A673 (cell line): ENCODE results near the gene PGAM2. TPM values are rescaled to one million over a fixed set of nuclear protein-coding genes. Genes with fewer than 3 reads are reported as not detected.

ENCODE experiments used
- BruUV-seq: library from RNA; stranded (reverse); fragments of 400-500 nt; replicated peaks from 2 replicates; lab custom pipeline; 2021; lab: Mats Ljungman, UMichigan
- CTCF ChIA-PET: fragments of 300-600 bp; sonication (Branson Sonifier 250); formaldehyde crosslinking; loops from one replicate; lab custom pipeline; 2022; ENCODE audit warnings: antibody characterized with exemption; lab: Charles Lee
- POLR2A ChIA-PET: fragments of 300-600 bp; sonication (Branson Sonifier 250); formaldehyde crosslinking; loops from one replicate; lab custom pipeline; 2022; ENCODE audit warnings: antibody characterized with exemption; ENCODE audit not compliant: low non-redundant PET; lab: Charles Lee
- DNase-seq: peaks from one replicate; pipeline ENCODE4 v3.0.0-alpha.2; 2015; ENCODE audit warnings: low spot score
- H3K27ac ChIP-seq: fragments of 200-600 bp; sonication (generic); 2 replicates; pipeline ENCODE4 v1.5.1; 2016; ENCODE audit warnings: mixed run types, low read depth, mild to moderate bottlenecking, mixed read lengths, antibody characterized with exemption, low read length; ENCODE audit not compliant: poor library complexity, severe bottlenecking
- H3K27me3 ChIP-seq: fragments of 200-600 bp; sonication (generic); replicated peaks from 2 replicates; pipeline ENCODE4 v1.6.1; 2017; ENCODE audit warnings: mixed run types, low read depth, mild to moderate bottlenecking, mixed read lengths, antibody characterized with exemption, low read length; ENCODE audit not compliant: insufficient read depth, poor library complexity
- H3K36me3 ChIP-seq: fragments of 200-600 bp; sonication (generic); 2 replicates; pipeline ENCODE4 v1.6.1; 2016; ENCODE audit warnings: mixed run types, mild to moderate bottlenecking, mixed read lengths, antibody characterized with exemption, low read length; ENCODE audit not compliant: insufficient read depth, poor library complexity, severe bottlenecking
- H3K4me1 ChIP-seq: fragments of 200-600 bp; sonication (generic); 2 replicates; pipeline ENCODE4 v1.6.1; 2017; ENCODE audit warnings: mixed run types, mild to moderate bottlenecking, mixed read lengths, antibody characterized with exemption, low read length; ENCODE audit not compliant: insufficient read depth, poor library complexity, severe bottlenecking
- H3K4me3 ChIP-seq: fragments of 200-600 bp; sonication (generic); 2 replicates; pipeline ENCODE4 v1.5.1; 2016; ENCODE audit warnings: low read depth, mixed run types, mild to moderate bottlenecking, mixed read lengths, low read length; ENCODE audit not compliant: poor library complexity, severe bottlenecking
- H3K9me3 ChIP-seq: fragments of 200-600 bp; sonication (generic); 2 replicates; pipeline ENCODE4 v1.6.1; 2016; ENCODE audit warnings: mixed run types, low read depth, mild to moderate bottlenecking, mixed read lengths, antibody characterized with exemption, low read length; ENCODE audit not compliant: poor library complexity, severe bottlenecking
- EZH2 ChIP-seq: fragments of 200-600 bp; sonication (generic); IDR thresholded peaks from 2 replicates; pipeline ENCODE4 v1.6.1; 2017; ENCODE audit warnings: borderline replicate concordance, low read depth, mild to moderate bottlenecking, mixed read lengths, antibody characterized with exemption, low read length; ENCODE audit not compliant: poor library complexity, severe bottlenecking
- intact Hi-C: fragments of 100-400 bp; cut with micrococcal nuclease; formaldehyde crosslinking; loops from one replicate; pipeline ENCODE4 v1.10.0; 2022; ENCODE audit not compliant: unreplicated experiment
- total RNA-seq: library from RNA; stranded (reverse); gene quantifications from 2 replicates; pipeline ENCODE4 v1.2.3, GENCODE V29; 2021
- TF ChIP-seq, protein P1 (sequence below): fragments of 300-800, 200-600 bp; sonication (generic); conservative IDR thresholded peaks from 2 replicates; pipeline ENCODE4 v1.5.1; 2017; ENCODE audit warnings: low read depth, mild to moderate bottlenecking, antibody characterized with exemption, low read length, moderate library complexity, mixed read lengths

Gene PGAM2
- total RNA-seq, 1 experiment from 2014 or later: not detected

DNA sequence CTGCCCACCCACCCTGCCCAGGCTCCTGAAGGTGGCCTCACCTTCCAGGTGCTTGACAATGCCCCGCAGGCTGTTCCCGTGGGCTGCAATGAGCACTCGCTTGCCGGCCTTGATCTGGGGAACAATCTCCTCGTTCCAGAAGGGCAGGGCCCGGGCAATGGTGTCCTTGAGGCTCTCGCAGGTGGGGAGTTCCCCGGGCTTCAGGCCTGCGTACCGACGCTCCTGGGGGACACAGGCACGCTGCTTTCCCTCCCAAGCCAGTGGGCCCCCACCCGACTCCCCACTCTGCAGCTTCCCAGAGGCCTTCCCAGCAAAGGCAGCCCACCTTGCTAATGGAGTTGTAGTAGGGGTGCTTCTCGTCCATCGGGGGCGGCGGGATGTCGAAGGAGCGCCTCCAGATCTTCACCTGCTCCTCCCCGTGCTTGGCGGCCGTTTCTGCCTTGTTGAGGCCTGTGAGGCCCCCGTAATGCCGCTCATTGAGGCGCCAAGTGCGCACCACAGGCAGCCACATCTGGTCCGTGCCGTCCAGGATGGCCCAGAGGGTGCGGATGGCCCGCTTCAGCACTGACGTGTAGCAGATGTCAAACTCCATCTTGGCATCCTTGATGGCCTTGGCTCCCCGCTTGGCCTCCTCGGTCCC is 456 bp downstream of the PGAM2 start:
- H3K9me3 ChIP-seq: no peaks in the 10 kb centered on the region
- no peak for TF ChIP-seq EZH2
- TF ChIP-seq, protein P1, sequence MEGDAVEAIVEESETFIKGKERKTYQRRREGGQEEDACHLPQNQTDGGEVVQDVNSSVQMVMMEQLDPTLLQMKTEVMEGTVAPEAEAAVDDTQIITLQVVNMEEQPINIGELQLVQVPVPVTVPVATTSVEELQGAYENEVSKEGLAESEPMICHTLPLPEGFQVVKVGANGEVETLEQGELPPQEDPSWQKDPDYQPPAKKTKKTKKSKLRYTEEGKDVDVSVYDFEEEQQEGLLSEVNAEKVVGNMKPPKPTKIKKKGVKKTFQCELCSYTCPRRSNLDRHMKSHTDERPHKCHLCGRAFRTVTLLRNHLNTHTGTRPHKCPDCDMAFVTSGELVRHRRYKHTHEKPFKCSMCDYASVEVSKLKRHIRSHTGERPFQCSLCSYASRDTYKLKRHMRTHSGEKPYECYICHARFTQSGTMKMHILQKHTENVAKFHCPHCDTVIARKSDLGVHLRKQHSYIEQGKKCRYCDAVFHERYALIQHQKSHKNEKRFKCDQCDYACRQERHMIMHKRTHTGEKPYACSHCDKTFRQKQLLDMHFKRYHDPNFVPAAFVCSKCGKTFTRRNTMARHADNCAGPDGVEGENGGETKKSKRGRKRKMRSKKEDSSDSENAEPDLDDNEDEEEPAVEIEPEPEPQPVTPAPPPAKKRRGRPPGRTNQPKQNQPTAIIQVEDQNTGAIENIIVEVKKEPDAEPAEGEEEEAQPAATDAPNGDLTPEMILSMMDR: no peak
- ChIA-PET CTCF (no interaction called here), POLR2A (no interaction called here)
- no peaks in the 10 kb centered on the region for H3K27me3 ChIP-seq
- H3K4me3 ChIP-seq: no peak overlapping the region
- H3K36me3 ChIP-seq: peaks cover 9% of the 10 kb centered on the region
- BruUV-seq: no TSS peak
- H3K27ac ChIP-seq: no peak overlapping the region
- DNase-seq: no peak
- peaks cover 3% of the 10 kb centered on the region for H3K4me1 ChIP-seq
- intact Hi-C loops: no loop called here

DNA sequence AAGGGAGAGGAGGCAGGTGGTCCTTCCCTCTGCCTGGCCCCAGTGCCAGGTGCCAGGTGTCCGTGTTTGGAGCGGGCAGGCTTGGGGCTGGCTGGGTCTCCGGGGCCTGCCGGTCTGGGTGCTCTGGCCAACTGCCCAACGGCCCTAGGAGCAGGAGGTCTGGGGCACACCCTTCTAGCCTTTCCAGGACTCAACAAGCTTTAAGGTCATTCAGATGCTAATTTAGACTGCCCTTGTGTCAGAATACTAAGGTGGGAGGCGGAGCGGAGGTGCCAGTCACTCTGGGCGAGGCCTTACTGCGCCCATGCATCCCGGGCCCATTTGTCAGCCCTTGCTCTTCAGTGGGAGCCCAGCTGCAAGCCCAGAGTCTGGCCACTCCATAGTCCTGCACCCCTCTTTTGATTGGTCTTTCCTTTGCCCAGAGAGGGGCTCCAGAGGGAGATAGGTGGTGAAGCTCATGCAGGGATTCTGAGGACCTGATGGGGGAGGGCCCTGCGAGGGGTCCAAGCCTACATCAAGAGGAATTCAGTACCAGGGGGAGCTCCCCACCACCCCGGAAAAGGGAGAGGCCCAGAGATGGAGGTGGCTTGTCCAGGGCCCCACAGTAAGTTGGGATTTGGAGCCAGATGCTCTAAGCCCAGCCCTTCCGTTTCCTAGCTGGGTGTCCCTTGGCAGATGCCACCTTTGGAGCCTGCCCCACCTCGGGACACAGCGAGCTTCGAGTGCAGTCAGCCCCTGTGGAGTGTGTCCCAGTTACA is 1.3 kb downstream of the PGAM2 start:
- Histone ChIP-seq H3K4me1 (peaks cover 3% of the 10 kb centered on the region), H3K36me3 (peaks cover 16% of the 10 kb centered on the region), H3K27me3 (no peaks in the 10 kb centered on the region), H3K9me3 (no peaks in the 10 kb centered on the region), H3K27ac (no peak overlapping the region), H3K4me3 (no peak overlapping the region)
- TF ChIP-seq EZH2: no peak
- TF ChIP-seq, protein P1: no peak
- no peak for DNase-seq
- BruUV-seq: no TSS peak
- intact Hi-C loops: no loop called here
- CTCF ChIA-PET: no interaction called here
- POLR2A ChIA-PET: interaction anchor here (0.5 kb wide), 1 partner anchor 157 kb away, joined by 9 read pairs; no protein-coding TSS in a partner anchor

DNA sequence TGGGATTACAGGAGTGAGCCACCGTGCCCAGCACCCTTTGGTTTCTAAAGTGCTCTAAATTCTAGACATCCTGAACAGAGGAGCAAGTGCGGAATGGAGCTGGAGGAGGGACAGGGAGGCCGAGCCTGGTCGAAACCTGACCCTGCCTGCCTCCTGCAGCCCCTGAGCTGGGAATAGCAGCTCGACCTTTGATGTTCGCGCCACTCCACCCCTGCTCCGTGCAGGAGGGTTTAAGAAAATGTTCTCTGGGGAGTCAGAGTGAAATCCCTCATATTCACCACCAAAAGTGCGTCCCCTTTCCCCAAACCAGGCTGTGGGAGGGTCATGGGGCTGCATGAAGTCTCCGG is 1.8 kb downstream of the PGAM2 start:
- Histone ChIP-seq H3K4me1 (peaks cover 3% of the 10 kb centered on the region), H3K27ac (no peak overlapping the region), H3K4me3 (no peak overlapping the region), H3K36me3 (peaks cover 21% of the 10 kb centered on the region), H3K27me3 (no peaks in the 10 kb centered on the region), H3K9me3 (no peaks in the 10 kb centered on the region)
- intact Hi-C loops: no loop called here
- BruUV-seq: no TSS peak
- ChIA-PET POLR2A (no interaction called here), CTCF (no interaction called here)
- DNase-seq: no peak
- TF ChIP-seq, protein P1: no peak
- no peak for TF ChIP-seq EZH2
